HG03064 (cell line): ENCODE data around the gene RAP2B.
"Not testable (repeated sequence)": the region's sequence is repeated elsewhere in the genome, so short reads cannot be mapped to it uniquely, and the experiment has no call there.

Experiments
- ATAC-seq: cut with Tn5 transposase; IDR thresholded peaks from one replicate; pipeline ENCODE4 v1.9.1; 2021; ENCODE audit warnings: low read depth; ENCODE audit not compliant: unreplicated experiment

The RAP2B gene

GRCh38 chr3:153190923-153191322, 28.9 kb downstream of the RAP2B start:
- ATAC-seq = no peak

GRCh38 chr3:153192327-153192726, 30.3 kb downstream of the RAP2B start:
- no peak for ATAC-seq

- not testable (repeated sequence) for ATAC-seq
Measured at GRCh38 chr3:153193786-153194476, 31.9 kb downstream of the RAP2B start.

- no peak for ATAC-seq
Measured at GRCh38 chr3:153195349-153195879, 33.4 kb downstream of the RAP2B start.

GRCh38 chr3:153209596-153209995, 47.6 kb downstream of the RAP2B start:
- no peak for ATAC-seq

- no peak for ATAC-seq
Measured at GRCh38 chr3:153210146-153210545, 48.1 kb downstream of the RAP2B start.

GRCh38 chr3:153210660-153211059, 48.6 kb downstream of the RAP2B start:
- ATAC-seq = no peak

GRCh38 chr3:153215497-153215896, 53.5 kb downstream of the RAP2B start:
- ATAC-seq = no peak

- ATAC-seq = no peak
Measured at GRCh38 chr3:153215966-153216365, 53.9 kb downstream of the RAP2B start.

GRCh38 chr3:153216928-153217327, 54.9 kb downstream of the RAP2B start:
- no peak for ATAC-seq

- no peak for ATAC-seq
Measured at GRCh38 chr3:153219146-153219545, 57.1 kb downstream of the RAP2B start.
